Neural cell (in vitro differentiated cells): Measurements from ENCODE around the gene RILPL1. TPM values are rescaled to one million over a fixed set of nuclear protein-coding genes. Genes with fewer than 3 reads are reported as not detected.
"Not testable (repeated sequence)": the region's sequence is repeated elsewhere in the genome, so short reads cannot be mapped to it uniquely, and the experiment has no call there.

Experiments used
- H2AFZ ChIP-seq: fragments of 200-600, 300-800 bp; sonication (generic), shearing (Covaris generic); 2 replicates; pipeline ENCODE4 v1.6.0; 2014; ENCODE audit warnings: low read depth, mild to moderate bottlenecking, antibody characterized with exemption, low read length, moderate library complexity
- H3F3A ChIP-seq: fragments of 200-600 bp; shearing (Covaris generic); 2 replicates; pipeline ENCODE4 v1.6.1; 2016; ENCODE audit warnings: mild to moderate bottlenecking, moderate library complexity, mixed read lengths, antibody characterized with exemption, low read length; ENCODE audit not compliant: insufficient read depth, poor library complexity, severe bottlenecking
- H3K27ac ChIP-seq: fragments of 200-600, 300-800 bp; sonication (generic), shearing (Covaris generic); 2 replicates; pipeline ENCODE4 v1.5.1; 2014; ENCODE audit warnings: mild to moderate bottlenecking, low read length, moderate library complexity
- H3K27me3 ChIP-seq: fragments of 300-800, 200-600 bp; sonication (generic), shearing (Covaris generic); 2 replicates; pipeline ENCODE4 v1.6.0; 2014; ENCODE audit warnings: mild to moderate bottlenecking, low read depth, low read length, moderate library complexity; ENCODE audit not compliant: insufficient read depth
- H3K36me3 ChIP-seq: fragments of 300-800, 200-600 bp; sonication (generic), shearing (Covaris generic); 2 replicates; pipeline ENCODE4 v1.5.1; 2014; ENCODE audit warnings: mild to moderate bottlenecking, antibody characterized with exemption, low read length, moderate library complexity; ENCODE audit not compliant: insufficient read depth
- H3K4me2 ChIP-seq: fragments of 300-800, 200-600 bp; sonication (generic), shearing (Covaris generic); 2 replicates; pipeline ENCODE4 v1.6.0; 2014; ENCODE audit warnings: mild to moderate bottlenecking, low read length
- H3K4me3 ChIP-seq: fragments of 300-800, 200-600 bp; sonication (generic), shearing (Covaris generic); 2 replicates; pipeline ENCODE4 v1.5.1; 2014; ENCODE audit warnings: mild to moderate bottlenecking, low read length, moderate library complexity
- H3K79me2 ChIP-seq: fragments of 200-600 bp; shearing (Covaris generic); replicated peaks from 2 replicates; pipeline ENCODE4 v1.6.0; 2014; ENCODE audit warnings: mild to moderate bottlenecking, low read length, moderate library complexity; ENCODE audit not compliant: insufficient read depth
- H3K9ac ChIP-seq: fragments of 300-800, 200-600 bp; sonication (generic), shearing (Covaris generic); 2 replicates; pipeline ENCODE4 v1.6.1; 2016; ENCODE audit warnings: mild to moderate bottlenecking, low read length, mixed read lengths
- H3K9me2 ChIP-seq: fragments of 200-600 bp; shearing (Covaris generic); 2 replicates; pipeline ENCODE4 v1.6.1; 2016; ENCODE audit warnings: mild to moderate bottlenecking, low read length, mixed read lengths; ENCODE audit not compliant: insufficient read depth
- H3K9me3 ChIP-seq: fragments of 200-600, 300-800 bp; sonication (generic), shearing (Covaris generic); 2 replicates; pipeline ENCODE4 v1.6.1; 2016; ENCODE audit warnings: mild to moderate bottlenecking, mixed run types, low read length, moderate library complexity, mixed read lengths
- H4K20me1 ChIP-seq: fragments of 200-600 bp; shearing (Covaris generic); 2 replicates; pipeline ENCODE4 v1.6.1; 2016; ENCODE audit warnings: mild to moderate bottlenecking, mixed run types; ENCODE audit not compliant: insufficient read depth
- EP300 ChIP-seq: fragments of 450-650 bp; conservative IDR thresholded peaks from 2 replicates; pipeline ENCODE4 v1.6.1; 2014; ENCODE audit warnings: antibody characterized with exemption, mild to moderate bottlenecking, moderate library complexity; ENCODE audit not compliant: poor library complexity, severe bottlenecking
- EZH2 ChIP-seq: fragments of 200-600, 300-800 bp; shearing (Covaris generic), sonication (generic); IDR thresholded peaks from 2 replicates; pipeline ENCODE4 v1.6.1; 2014; ENCODE audit warnings: antibody characterized with exemption, low read length, borderline replicate concordance, mild to moderate bottlenecking; ENCODE audit not compliant: insufficient read depth, poor library complexity, severe bottlenecking
- MXI1 ChIP-seq: fragments of 450-650 bp; conservative IDR thresholded peaks from 2 replicates; pipeline ENCODE4 v1.6.1; 2014; ENCODE audit warnings: antibody characterized with exemption, mild to moderate bottlenecking; ENCODE audit not compliant: poor library complexity, severe bottlenecking
- POLR2AphosphoS5 ChIP-seq: IDR thresholded peaks from 2 replicates; pipeline ENCODE4 v1.6.1; 2012
- RAD21 ChIP-seq: fragments of 450-650 bp; conservative IDR thresholded peaks from 2 replicates; pipeline ENCODE4 v1.6.1; 2014; ENCODE audit warnings: antibody characterized with exemption, mild to moderate bottlenecking, moderate library complexity
- SMC3 ChIP-seq: fragments of 450-650 bp; conservative IDR thresholded peaks from 2 replicates; pipeline ENCODE4 v1.6.1; 2014; ENCODE audit warnings: antibody characterized with exemption, mild to moderate bottlenecking, moderate library complexity; ENCODE audit not compliant: poor library complexity
- TAF1 ChIP-seq: IDR thresholded peaks from 2 replicates; pipeline ENCODE4 v1.6.1; 2012; ENCODE audit warnings: low read depth
- polyA plus RNA-seq: library from polyadenylated mRNA; depleted of rRNA; stranded (reverse); fragments of >200 nt; gene quantifications from 2 replicates; pipeline ENCODE4 v1.2.3, GENCODE V29; 2014
- TF ChIP-seq, protein P1 (sequence below): IDR thresholded peaks from 2 replicates; pipeline ENCODE4 v1.6.1; 2012; ENCODE audit warnings: borderline replicate concordance
- TF ChIP-seq, protein P2 (sequence below): fragments of 450-650 bp; IDR thresholded peaks from 2 replicates; pipeline ENCODE4 v1.5.1; 2014; ENCODE audit warnings: antibody characterized with exemption, mild to moderate bottlenecking, moderate library complexity; ENCODE audit not compliant: poor library complexity, severe bottlenecking

The RILPL1 gene
- polyA plus RNA-seq, 1 donor from 2014 or later = 1.4 TPM

DNA sequence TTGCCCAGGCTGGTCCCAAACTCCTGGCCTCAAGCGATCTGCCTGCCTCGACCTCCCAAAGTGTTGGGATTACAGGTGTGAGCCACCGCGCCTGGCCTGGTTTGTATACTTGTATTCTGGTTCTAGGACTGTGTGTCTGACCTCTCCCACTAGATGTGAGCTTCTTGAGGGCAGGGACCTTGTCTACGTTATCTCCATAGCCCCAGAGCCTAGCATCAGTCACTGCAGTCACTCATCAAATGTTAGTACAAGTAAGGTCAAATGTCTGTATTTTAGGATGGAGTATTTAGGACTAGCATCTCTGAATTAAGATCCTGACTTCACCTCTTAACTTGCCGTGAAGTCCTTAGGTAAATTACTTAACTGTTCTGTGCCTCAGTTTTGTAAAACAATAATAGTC lies 99.9 kb downstream of the RILPL1 start:
- Histone ChIP-seq H2AFZ (no peak overlapping the region), H3K4me2 (no peak overlapping the region), H3K79me2 (no peaks in the 10 kb centered on the region), H3K36me3 (no peaks in the 10 kb centered on the region), H3K9ac (no peak overlapping the region), H3K9me2 (no peaks in the 10 kb centered on the region), H3F3A (no peaks in the 10 kb centered on the region), H3K4me3 (no peak overlapping the region), H3K27ac (no peak overlapping the region), H3K9me3 (no peaks in the 10 kb centered on the region), H3K27me3 (peaks cover 10% of the 10 kb centered on the region), H4K20me1 (no peaks in the 10 kb centered on the region)
- TF ChIP-seq POLR2AphosphoS5 (no peak), TAF1 (no peak), MXI1 (no peak), SMC3 (no peak), EP300 (no peak), EZH2 (no peak), RAD21 (no peak)
- TF ChIP-seq, protein P1, sequence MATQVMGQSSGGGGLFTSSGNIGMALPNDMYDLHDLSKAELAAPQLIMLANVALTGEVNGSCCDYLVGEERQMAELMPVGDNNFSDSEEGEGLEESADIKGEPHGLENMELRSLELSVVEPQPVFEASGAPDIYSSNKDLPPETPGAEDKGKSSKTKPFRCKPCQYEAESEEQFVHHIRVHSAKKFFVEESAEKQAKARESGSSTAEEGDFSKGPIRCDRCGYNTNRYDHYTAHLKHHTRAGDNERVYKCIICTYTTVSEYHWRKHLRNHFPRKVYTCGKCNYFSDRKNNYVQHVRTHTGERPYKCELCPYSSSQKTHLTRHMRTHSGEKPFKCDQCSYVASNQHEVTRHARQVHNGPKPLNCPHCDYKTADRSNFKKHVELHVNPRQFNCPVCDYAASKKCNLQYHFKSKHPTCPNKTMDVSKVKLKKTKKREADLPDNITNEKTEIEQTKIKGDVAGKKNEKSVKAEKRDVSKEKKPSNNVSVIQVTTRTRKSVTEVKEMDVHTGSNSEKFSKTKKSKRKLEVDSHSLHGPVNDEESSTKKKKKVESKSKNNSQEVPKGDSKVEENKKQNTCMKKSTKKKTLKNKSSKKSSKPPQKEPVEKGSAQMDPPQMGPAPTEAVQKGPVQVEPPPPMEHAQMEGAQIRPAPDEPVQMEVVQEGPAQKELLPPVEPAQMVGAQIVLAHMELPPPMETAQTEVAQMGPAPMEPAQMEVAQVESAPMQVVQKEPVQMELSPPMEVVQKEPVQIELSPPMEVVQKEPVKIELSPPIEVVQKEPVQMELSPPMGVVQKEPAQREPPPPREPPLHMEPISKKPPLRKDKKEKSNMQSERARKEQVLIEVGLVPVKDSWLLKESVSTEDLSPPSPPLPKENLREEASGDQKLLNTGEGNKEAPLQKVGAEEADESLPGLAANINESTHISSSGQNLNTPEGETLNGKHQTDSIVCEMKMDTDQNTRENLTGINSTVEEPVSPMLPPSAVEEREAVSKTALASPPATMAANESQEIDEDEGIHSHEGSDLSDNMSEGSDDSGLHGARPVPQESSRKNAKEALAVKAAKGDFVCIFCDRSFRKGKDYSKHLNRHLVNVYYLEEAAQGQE = no peak
- TF ChIP-seq, protein P2, sequence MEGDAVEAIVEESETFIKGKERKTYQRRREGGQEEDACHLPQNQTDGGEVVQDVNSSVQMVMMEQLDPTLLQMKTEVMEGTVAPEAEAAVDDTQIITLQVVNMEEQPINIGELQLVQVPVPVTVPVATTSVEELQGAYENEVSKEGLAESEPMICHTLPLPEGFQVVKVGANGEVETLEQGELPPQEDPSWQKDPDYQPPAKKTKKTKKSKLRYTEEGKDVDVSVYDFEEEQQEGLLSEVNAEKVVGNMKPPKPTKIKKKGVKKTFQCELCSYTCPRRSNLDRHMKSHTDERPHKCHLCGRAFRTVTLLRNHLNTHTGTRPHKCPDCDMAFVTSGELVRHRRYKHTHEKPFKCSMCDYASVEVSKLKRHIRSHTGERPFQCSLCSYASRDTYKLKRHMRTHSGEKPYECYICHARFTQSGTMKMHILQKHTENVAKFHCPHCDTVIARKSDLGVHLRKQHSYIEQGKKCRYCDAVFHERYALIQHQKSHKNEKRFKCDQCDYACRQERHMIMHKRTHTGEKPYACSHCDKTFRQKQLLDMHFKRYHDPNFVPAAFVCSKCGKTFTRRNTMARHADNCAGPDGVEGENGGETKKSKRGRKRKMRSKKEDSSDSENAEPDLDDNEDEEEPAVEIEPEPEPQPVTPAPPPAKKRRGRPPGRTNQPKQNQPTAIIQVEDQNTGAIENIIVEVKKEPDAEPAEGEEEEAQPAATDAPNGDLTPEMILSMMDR = no peak

DNA sequence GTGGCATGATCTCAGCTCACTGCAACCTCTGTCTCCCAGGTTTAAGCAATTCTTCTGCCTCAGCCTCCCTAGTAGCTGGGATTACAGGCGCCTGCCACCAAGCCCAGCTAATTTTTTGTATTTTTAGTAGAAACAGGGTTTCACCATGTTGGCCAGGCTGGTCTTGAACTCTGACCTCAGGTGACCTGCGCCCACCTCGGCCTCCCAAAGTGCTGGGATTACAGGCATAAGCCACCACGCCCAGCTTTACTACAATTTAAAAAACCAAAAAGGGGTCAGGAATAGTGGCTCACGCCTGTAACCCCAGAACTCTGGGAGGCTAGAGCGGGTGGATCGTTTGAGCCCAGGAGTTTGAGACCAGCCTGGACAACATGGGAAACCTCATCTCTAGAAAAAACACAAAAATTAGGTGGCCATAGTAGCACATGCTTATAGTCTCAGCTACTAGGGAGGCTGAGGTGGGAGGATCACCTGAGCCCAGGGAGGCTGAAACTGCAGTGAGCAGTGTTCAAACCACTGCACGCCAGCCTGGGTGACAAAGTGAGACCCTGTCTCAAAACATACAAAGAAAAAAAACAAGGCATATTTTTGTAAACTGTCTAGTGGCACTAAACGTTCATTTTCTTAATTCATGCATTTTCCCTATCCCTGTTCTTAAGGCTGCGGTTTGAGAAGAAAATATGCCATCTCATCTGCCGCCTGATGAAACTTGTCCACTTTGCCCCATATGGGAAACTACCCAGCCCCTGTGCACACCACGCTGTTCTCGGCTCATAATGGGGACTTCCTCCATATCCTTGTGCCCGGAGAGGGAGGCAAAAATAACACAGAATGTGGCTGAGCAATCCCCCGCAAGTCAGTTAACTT lies 101.3 kb downstream of the RILPL1 start:
- not testable (repeated sequence) for H3K27ac ChIP-seq, H3K4me2 ChIP-seq, H2AFZ ChIP-seq, H3K27me3 ChIP-seq, H3K36me3 ChIP-seq, H3K9me2 ChIP-seq, H4K20me1 ChIP-seq, H3K9me3 ChIP-seq, H3K4me3 ChIP-seq, H3K79me2 ChIP-seq, H3K9ac ChIP-seq, H3F3A ChIP-seq

DNA sequence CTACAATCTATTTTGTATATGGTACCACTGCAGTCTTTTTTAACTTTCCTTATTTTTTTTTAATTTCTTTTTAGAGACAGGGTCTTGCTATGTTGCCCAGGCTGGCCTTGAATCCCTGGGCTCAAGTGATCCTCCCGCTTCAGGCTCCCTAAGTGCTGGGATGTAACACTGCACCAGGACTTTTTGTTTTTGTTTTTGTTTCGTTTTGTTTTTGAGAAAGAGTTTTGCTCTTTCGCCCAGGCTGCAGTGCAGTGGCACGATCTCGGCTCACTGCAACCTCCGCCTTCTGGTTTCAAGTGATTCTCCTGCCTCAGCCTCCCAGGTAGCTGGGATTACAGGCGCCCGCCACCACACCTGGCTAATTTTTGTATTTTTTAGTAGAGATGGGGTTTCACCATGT lies 104.4 kb downstream of the RILPL1 start:
- not testable (repeated sequence) for H2AFZ ChIP-seq, H3K27ac ChIP-seq

More for the DNA sequence above, 104.4 kb downstream of the RILPL1 start:
- H3K9me3 ChIP-seq, H3K9ac ChIP-seq, H3K9me2 ChIP-seq, H3K4me2 ChIP-seq, H3K27me3 ChIP-seq, H4K20me1 ChIP-seq, H3K4me3 ChIP-seq, H3K36me3 ChIP-seq, H3F3A ChIP-seq, H3K79me2 ChIP-seq: not testable (repeated sequence)
